Upper lobe of left lung (tissue), 6 donors: ENCODE measurements around the gene H6PD. TPM values are rescaled to one million over a fixed set of nuclear protein-coding genes. Genes with fewer than 3 reads are reported as not detected.

Experiments
- ATAC-seq, 2 donors: fragments of 200-7000 bp; cut with Tn5 transposase; one replicate each; pipeline ENCODE4 v1.9.1; 2022; ENCODE audit warnings: mild to moderate bottlenecking in 2 of 2, moderate library complexity in 2 of 2; ENCODE audit not compliant: low FRiP score in 2 of 2
- DNase-seq, 2 donors: peaks; one replicate each; pipeline ENCODE4 v3.0.0-alpha.2; 2019 to 2020
- H3K27ac ChIP-seq, 4 donors: fragments of 200-600 bp; sonication (generic); one replicate each; pipeline ENCODE4 v1.5.1; 2016 to 2019
- H3K27me3 ChIP-seq, 4 donors: fragments of 200-600 bp; sonication (generic); one replicate each; pipeline ENCODE4 v1.5.1; 2017 to 2019
- H3K36me3 ChIP-seq, 4 donors: fragments of 200-600 bp; sonication (generic); one replicate each; pipeline ENCODE4 v1.5.1; 2016 to 2019
- H3K4me1 ChIP-seq, 4 donors: fragments of 200-600 bp; sonication (generic); one replicate each; pipeline ENCODE4 v1.5.1; 2018 to 2019
- H3K4me3 ChIP-seq, 4 donors: fragments of 200-600 bp; sonication (generic); one replicate each; pipeline ENCODE4 v1.5.1; 2017 to 2019; ENCODE audit warnings: mild to moderate bottlenecking in 2 of 4, moderate library complexity in 1 of 4
- H3K9me3 ChIP-seq, 4 donors: fragments of 200-600 bp; sonication (generic); one replicate each; pipeline ENCODE4 v1.5.1; 2018 to 2019
- EP300 ChIP-seq, 4 donors: sonication (generic); formaldehyde crosslinking; IDR thresholded peaks; one replicate each; pipeline ENCODE4 v1.5.1; 2017; ENCODE audit warnings: antibody characterized with exemption in 4 of 4, control low read depth in 2 of 4
- POLR2A ChIP-seq, 4 donors: fragments of 450-650 bp; IDR thresholded peaks; one replicate each; pipeline ENCODE4 v1.5.1; 2016 to 2017; ENCODE audit warnings: antibody characterized with exemption in 4 of 4, mild to moderate bottlenecking in 2 of 4
- POLR2AphosphoS5 ChIP-seq, 2 donors: sonication (generic); formaldehyde crosslinking; IDR thresholded peaks; one replicate each; pipeline ENCODE4 v1.5.1; 2017; ENCODE audit warnings: antibody characterized with exemption in 2 of 2
- WGBS, 2 donors: methylation state at CpG; one replicate each; pipeline ENCODE4 v1.1.5; 2017 to 2018; 5-methylcytosine and 5-hydroxymethylcytosine counted together
- total RNA-seq, 6 donors: library from RNA; depleted of rRNA in 4 of 6; stranded (reverse); fragments of >200 nt in 4 of 6; gene quantifications; one replicate each; pipeline versions ENCODE4 v1.1.0 to v1.2.1, GENCODE V29; 2016 to 2021
- TF ChIP-seq, protein P1 (sequence below), 6 experiments: fragments of 450-650 bp in 4 of 6; fragments of 200-600 bp in 2 of 6; sonication (generic) in 2 of 6; IDR thresholded peaks; one replicate each; pipeline ENCODE4 v1.5.1; 2016 to 2019; ENCODE audit warnings: antibody characterized with exemption in 6 of 6
- donor health status: DM: no; HTN: no; CAD: no; lungs with moderate emphysema.
- donor health status: DM: no; HTN: yes; CAD: no; lungs with severe emphysema.

H6PD gene
- total RNA-seq, 6 donors from 2014 or later: 36.7 to 57.0 (median 44.5) TPM

DNA sequence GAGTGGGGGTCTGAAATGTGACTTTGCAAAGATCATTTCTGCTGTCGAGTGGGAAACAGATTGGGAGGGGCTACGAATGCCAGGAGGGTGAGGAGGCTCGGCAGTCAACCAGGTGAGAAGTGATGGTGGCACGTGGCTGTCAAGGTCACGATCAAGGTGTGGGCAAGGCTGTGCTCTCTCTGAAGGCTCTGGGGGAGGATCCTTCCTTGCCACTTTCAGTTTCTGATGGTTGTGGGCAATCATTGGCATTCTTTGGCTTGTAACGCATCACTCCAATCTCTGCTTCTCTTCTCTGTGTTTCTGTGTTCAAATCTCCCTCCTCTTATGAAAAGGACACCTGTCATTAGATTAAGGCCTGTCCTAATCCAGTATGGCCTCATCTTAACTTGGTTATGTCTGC, 52.0 kb downstream of the H6PD start:
- no peaks in the 10 kb centered on the region for H3K36me3 ChIP-seq
- H3K9me3 ChIP-seq: peaks cover 7 to 14% (median 13%) of the 10 kb centered on the region in 4 donors
- no peak overlapping the region for H3K4me3 ChIP-seq
- no peak overlapping the region for H3K27ac ChIP-seq
- DNase-seq (no peak), ATAC-seq (no peak)
- no peaks in the 10 kb centered on the region for H3K27me3 ChIP-seq
- WGBS, 2 donors: 63 to 81% methylated on average over 6 of the region's 6 CpGs
- H3K4me1 ChIP-seq: peaks cover 10 to 22% (median 13%) of the 10 kb centered on the region in 4 donors
- no peak for TF ChIP-seq POLR2AphosphoS5 (IDR thresholded peaks at IDR 0.05)
- TF ChIP-seq POLR2A (IDR thresholded peaks at IDR 0.05): no peak
- TF ChIP-seq, protein P1, sequence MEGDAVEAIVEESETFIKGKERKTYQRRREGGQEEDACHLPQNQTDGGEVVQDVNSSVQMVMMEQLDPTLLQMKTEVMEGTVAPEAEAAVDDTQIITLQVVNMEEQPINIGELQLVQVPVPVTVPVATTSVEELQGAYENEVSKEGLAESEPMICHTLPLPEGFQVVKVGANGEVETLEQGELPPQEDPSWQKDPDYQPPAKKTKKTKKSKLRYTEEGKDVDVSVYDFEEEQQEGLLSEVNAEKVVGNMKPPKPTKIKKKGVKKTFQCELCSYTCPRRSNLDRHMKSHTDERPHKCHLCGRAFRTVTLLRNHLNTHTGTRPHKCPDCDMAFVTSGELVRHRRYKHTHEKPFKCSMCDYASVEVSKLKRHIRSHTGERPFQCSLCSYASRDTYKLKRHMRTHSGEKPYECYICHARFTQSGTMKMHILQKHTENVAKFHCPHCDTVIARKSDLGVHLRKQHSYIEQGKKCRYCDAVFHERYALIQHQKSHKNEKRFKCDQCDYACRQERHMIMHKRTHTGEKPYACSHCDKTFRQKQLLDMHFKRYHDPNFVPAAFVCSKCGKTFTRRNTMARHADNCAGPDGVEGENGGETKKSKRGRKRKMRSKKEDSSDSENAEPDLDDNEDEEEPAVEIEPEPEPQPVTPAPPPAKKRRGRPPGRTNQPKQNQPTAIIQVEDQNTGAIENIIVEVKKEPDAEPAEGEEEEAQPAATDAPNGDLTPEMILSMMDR (IDR thresholded peaks at IDR 0.05): no peak
- TF ChIP-seq EP300 (IDR thresholded peaks at IDR 0.05): no peak

DNA sequence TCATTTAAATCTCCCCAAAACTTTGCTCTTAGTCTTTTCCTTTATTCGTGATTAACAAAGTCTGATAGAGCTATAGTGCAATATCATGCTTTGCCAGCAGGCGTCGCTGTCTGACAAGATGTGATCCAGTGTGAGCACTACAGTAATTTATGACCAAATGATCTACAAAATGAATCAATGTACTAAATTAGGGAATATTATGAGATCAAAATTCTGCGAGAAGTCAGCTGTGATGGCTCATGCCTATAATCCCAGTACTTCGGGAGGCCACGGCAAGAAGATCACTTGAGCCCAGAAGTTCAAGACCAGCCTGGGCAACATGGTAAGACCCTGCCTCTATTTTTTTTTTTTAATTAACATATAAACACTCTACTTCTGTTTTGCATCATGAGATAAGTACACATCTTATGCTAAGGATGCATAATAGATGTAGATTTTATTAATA, 54.5 kb downstream of the H6PD start:
- Histone ChIP-seq H3K36me3 (no peaks in the 10 kb centered on the region), H3K9me3 (peaks cover 7 to 14% (median 13%) of the 10 kb centered on the region in 4 donors), H3K4me3 (no peak overlapping the region), H3K27me3 (no peaks in the 10 kb centered on the region), H3K27ac (no peak overlapping the region), H3K4me1 (peaks cover 16 to 32% (median 21%) of the 10 kb centered on the region in 4 donors)
- ATAC-seq (peak in 1 of 2 donors; percentile 51), DNase-seq (peak in 1 of 2 donors; percentile 72)
- TF ChIP-seq, protein P1 (IDR thresholded peaks at IDR 0.05): peak; percentile 77 to 97 (median 92)
- TF ChIP-seq EP300 (IDR thresholded peaks at IDR 0.05) (no peak), POLR2AphosphoS5 (IDR thresholded peaks at IDR 0.05) (no peak)
- WGBS, 2 donors: 38 to 43% methylated on average over 6 of the region's 6 CpGs

DNA sequence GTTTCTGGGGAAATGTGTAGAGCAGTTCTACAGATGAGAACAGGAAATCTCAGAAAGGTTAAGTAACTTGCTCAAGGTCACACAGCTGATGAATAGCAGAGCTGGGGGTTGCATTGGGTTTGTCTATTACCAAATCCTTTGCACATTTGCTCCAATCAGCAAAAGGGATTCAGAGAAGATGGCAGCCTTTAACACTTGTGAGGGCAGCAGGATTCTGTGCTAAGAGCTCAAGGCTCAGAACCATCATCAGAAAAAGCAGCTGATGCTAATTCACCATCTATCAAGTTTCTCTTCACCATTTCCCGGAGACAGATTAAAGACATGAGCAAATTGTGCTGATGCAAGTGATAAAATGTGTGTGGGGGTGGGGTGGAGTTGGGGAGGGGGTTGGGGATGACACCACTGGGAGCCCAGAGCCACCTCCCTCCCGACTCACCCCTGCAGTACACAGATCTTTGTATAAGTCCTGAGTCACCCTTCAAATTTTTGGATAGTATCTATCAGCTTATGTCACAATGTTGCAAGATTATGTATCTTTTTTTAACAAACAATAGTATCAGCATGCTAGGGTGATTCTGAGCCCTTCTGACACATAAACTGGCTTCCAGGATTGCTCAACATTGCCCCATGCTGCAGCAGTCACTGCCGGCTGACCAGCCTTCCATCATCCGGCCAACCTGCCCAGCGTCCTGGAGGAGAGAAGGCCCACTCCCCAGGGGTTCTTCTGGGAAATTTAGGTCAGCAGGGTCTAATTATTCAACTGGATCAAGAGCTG, 55.3 kb downstream of the H6PD start:
- ATAC-seq (peak; percentile 61 to 68), DNase-seq (peak in 1 of 2 donors; percentile 62)
- peaks cover 23 to 40% (median 29%) of the 10 kb centered on the region in 4 donors for H3K4me1 ChIP-seq
- WGBS, 2 donors: 0 to 44% methylated on average over 1 to 5 of the region's 5 CpGs
- no peak overlapping the region for H3K4me3 ChIP-seq
- no peak for TF ChIP-seq POLR2A (IDR thresholded peaks at IDR 0.05)
- peak; percentile 52 to 76 for TF ChIP-seq POLR2AphosphoS5 (IDR thresholded peaks at IDR 0.05)
- TF ChIP-seq, protein P1 (IDR thresholded peaks at IDR 0.05): no peak
- TF ChIP-seq EP300 (IDR thresholded peaks at IDR 0.05): peak in 1 of 4 donors; percentile 21
- no peaks in the 10 kb centered on the region for H3K36me3 ChIP-seq
- peak overlapping the region; percentile 48 to 75 (median 69) for H3K27ac ChIP-seq
- no peaks in the 10 kb centered on the region for H3K27me3 ChIP-seq
- H3K9me3 ChIP-seq: peaks cover 7 to 14% (median 13%) of the 10 kb centered on the region in 4 donors

DNA sequence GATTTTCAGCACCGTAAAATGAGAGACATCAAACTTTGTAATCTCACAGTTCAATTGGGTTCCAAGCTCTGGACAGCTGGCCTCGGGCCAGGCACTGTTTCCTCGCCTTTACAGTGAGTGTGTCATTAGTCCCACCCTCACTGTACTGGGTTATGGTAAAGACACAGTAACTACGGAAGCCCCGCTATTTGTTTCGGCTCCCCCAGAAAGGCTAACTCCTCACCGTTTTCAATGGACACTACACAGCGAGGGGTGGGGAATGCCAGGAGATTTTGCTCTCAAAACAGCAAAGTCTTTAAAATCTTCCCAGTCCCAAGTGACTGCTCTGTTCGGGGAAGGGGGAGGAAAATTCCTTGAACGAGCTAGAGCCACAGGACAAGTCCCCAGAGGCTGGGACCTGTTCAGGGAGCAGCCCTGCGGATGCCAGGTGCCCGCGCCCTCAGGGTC, 57.4 kb downstream of the H6PD start:
- peaks cover 33 to 56% (median 39%) of the 10 kb centered on the region in 4 donors for H3K4me1 ChIP-seq
- 28 to 37% methylated on average over 10 to 13 of the region's 13 CpGs for WGBS, 2 donors
- no peaks in the 10 kb centered on the region for H3K36me3 ChIP-seq
- peak overlapping the region; percentile 55 to 95 (median 90) for H3K4me3 ChIP-seq
- TF ChIP-seq, protein P1 (IDR thresholded peaks at IDR 0.05): no peak
- TF ChIP-seq EP300 (IDR thresholded peaks at IDR 0.05) (no peak), POLR2AphosphoS5 (IDR thresholded peaks at IDR 0.05) (no peak), POLR2A (IDR thresholded peaks at IDR 0.05) (no peak)
- no peak for ATAC-seq
- DNase-seq: peak in 1 of 2 donors; percentile 46
- peak overlapping the region; percentile 89 to 96 (median 90) for H3K27ac ChIP-seq
- H3K9me3 ChIP-seq: peaks cover 7 to 14% (median 13%) of the 10 kb centered on the region in 4 donors
- no peaks in the 10 kb centered on the region for H3K27me3 ChIP-seq
